Measurements from ENCODE around the gene SYNGR2.

SYNGR2 gene

DNA sequence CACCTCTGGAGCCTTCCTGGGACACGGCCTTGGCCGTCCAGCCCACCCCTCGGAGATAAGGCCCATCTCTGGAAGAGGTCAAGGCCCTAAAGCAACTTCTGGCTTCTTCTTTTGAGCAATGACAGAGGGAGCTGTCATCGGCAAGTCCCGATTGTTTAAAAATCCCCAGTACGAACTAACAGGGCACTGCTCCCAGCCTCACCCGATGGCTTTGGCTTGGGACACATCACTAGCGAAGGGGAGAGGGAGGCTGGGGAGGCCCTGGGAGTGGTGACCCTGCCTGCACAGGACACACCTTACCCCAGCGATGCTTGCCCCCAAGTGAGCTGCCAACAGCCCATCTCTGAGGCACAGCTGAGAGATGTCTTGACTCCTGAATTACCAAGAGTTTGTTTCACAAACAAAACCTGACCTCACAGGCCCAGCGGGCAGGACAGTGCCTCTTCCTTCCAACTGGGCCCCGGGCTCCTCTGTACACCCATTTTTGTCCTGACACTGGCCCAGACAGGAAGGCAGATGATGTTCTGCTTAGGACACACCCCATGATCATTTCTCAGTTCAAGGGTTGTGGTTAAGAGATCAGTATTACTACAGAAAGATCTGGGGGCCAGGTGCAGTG is 4.8 kb downstream of the SYNGR2 start:
- H3K9me3 ChIP-seq (ENCODE audit: insufficient read depth, low read length), result no peaks in the 10 kb centered on the region
- H3K27me3 ChIP-seq (ENCODE audit: insufficient read depth, insufficient read length), result no peaks in the 10 kb centered on the region
- H3K4me1 ChIP-seq (ENCODE audit: insufficient read depth, insufficient read length), result peaks cover 48% of the 10 kb centered on the region
- peak overlapping the region; percentile 58 for H3K9ac ChIP-seq (ENCODE audit: insufficient read length, low read depth)
- peaks cover 61% of the 10 kb centered on the region for H3K36me3 ChIP-seq (ENCODE audit: insufficient read depth, insufficient read length, low read length)
- TF ChIP-seq ZNF274 (IDR thresholded peaks at IDR 0.05; ENCODE audit: low read depth, low read length) (no peak), SUZ12 (IDR thresholded peaks at IDR 0.05; ENCODE audit: extremely low read depth, insufficient read depth, insufficient read length) (no peak), YY1 (IDR thresholded peaks at IDR 0.05; ENCODE audit: insufficient read depth, insufficient read length) (no peak)
- DNase-seq (ENCODE audit: low read depth, low spot score), result no peak
- no peak overlapping the region for H3K4me3 ChIP-seq (ENCODE audit: insufficient read length, low read depth)

DNA sequence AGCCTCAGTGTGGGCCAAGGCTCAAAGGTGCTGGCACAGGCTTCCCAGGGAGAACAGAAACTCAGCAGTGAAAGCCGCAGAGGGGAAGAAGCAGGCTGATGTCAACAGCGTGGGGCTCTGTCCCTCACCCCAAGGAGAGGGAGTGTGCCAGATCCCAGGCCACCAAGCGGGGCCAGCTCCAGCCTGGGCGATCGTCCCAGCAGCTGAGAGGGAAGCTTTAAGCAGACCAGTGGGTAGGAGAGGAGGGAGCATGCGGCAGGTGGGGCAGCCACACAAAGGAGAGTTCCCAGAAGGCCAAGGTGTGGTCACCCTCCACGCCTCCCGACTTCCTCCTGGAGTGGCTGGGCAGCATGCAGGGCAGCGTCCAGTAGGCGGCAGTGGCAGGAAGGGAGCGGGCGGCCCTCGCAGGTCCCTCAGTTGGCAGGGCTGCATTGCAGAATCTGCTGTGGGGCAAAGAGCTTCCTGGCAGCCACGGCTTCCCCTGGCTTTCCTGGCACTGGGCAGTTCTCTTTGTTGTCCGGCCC is 6.0 kb downstream of the SYNGR2 start:
- TF ChIP-seq ZNF274 (IDR thresholded peaks at IDR 0.05; ENCODE audit: low read depth, low read length) (no peak), YY1 (IDR thresholded peaks at IDR 0.05; ENCODE audit: insufficient read depth, insufficient read length) (no peak), SUZ12 (IDR thresholded peaks at IDR 0.05; ENCODE audit: extremely low read depth, insufficient read depth, insufficient read length) (no peak)
- Histone ChIP-seq H3K27me3 (ENCODE audit: insufficient read depth, insufficient read length) (no peaks in the 10 kb centered on the region), H3K4me1 (ENCODE audit: insufficient read depth, insufficient read length) (peaks cover 43% of the 10 kb centered on the region), H3K9ac (ENCODE audit: insufficient read length, low read depth) (peak overlapping the region; percentile 34), H3K4me3 (ENCODE audit: insufficient read length, low read depth) (no peak overlapping the region), H3K9me3 (ENCODE audit: insufficient read depth, low read length) (no peaks in the 10 kb centered on the region), H3K36me3 (ENCODE audit: insufficient read depth, insufficient read length, low read length) (peaks cover 73% of the 10 kb centered on the region)
- no peak for DNase-seq (ENCODE audit: low read depth, low spot score)

DNA sequence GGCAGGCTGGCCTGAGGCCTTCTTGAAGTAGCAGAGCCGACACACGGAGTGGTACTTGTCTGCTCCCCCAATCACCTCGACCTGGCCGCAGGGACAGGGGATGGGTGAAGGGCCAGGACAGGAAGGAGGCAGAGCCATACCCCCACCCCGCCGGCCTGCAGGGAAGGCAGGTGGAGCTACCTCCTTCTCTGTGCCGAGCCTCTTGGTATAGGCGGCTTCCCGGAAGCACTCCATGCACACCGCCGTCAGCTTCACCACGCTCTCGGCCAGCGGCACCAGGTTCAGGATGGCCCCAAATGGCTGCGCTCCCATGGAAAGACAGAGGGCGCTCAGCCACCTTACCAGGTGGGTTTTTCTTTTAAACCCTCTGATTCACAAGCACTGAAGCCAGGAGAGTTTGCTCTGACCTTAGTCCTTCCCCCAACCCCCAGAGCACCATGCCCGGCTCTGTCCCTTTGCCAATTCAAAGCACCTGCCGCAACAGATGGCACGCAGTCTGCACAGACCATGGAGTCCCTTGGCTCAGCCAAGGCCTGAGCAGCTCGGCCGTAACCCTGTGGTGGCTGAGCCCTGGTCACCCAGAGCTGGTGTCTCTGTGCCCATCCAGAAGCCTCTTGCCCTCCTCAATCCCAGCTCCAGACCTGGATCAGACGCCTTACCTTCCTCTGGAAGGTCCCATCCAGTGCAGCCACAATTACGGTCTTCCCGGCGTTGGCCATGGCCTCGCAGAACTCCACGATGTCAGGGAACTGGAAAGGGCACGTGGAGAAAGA is 6.7 kb downstream of the SYNGR2 start:
- H3K4me1 ChIP-seq (ENCODE audit: insufficient read depth, insufficient read length), result peaks cover 39% of the 10 kb centered on the region
- no peak for DNase-seq (ENCODE audit: low read depth, low spot score)
- no peak for TF ChIP-seq YY1 (IDR thresholded peaks at IDR 0.05; ENCODE audit: insufficient read depth, insufficient read length)
- no peak for TF ChIP-seq ZNF274 (IDR thresholded peaks at IDR 0.05; ENCODE audit: low read depth, low read length)
- no peak for TF ChIP-seq SUZ12 (IDR thresholded peaks at IDR 0.05; ENCODE audit: extremely low read depth, insufficient read depth, insufficient read length)
- no peaks in the 10 kb centered on the region for H3K27me3 ChIP-seq (ENCODE audit: insufficient read depth, insufficient read length)
- H3K9me3 ChIP-seq (ENCODE audit: insufficient read depth, low read length), result no peaks in the 10 kb centered on the region
- H3K36me3 ChIP-seq (ENCODE audit: insufficient read depth, insufficient read length, low read length), result peaks cover 79% of the 10 kb centered on the region
- no peak overlapping the region for H3K4me3 ChIP-seq (ENCODE audit: insufficient read length, low read depth)
- peak overlapping the region; percentile 34 for H3K9ac ChIP-seq (ENCODE audit: insufficient read length, low read depth)

DNA sequence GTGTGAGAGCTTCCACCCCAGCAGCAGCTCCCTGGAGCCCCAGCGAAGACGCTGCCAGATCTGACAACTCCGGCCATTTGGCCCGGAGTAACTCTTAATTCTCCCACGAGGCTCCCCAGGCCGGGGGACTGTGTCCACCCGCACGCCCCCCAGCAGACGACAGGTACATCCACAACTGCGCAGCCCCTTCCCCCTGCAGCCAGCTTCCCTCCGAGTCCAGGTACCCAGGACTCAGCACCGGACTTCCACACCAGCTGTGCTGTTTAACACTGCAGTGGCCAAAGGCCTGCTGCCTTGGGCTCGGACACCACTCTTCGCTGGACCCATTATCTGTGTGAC is 7.2 kb downstream of the SYNGR2 start:
- peaks cover 84% of the 10 kb centered on the region for H3K36me3 ChIP-seq (ENCODE audit: insufficient read depth, insufficient read length, low read length)
- no peaks in the 10 kb centered on the region for H3K9me3 ChIP-seq (ENCODE audit: insufficient read depth, low read length)
- no peak overlapping the region for H3K4me3 ChIP-seq (ENCODE audit: insufficient read length, low read depth)
- H3K9ac ChIP-seq (ENCODE audit: insufficient read length, low read depth), result peak overlapping the region; percentile 26
- no peak for DNase-seq (ENCODE audit: low read depth, low spot score)
- peaks cover 37% of the 10 kb centered on the region for H3K4me1 ChIP-seq (ENCODE audit: insufficient read depth, insufficient read length)
- no peaks in the 10 kb centered on the region for H3K27me3 ChIP-seq (ENCODE audit: insufficient read depth, insufficient read length)
- TF ChIP-seq YY1 (IDR thresholded peaks at IDR 0.05; ENCODE audit: insufficient read depth, insufficient read length) (no peak), ZNF274 (IDR thresholded peaks at IDR 0.05; ENCODE audit: low read depth, low read length) (no peak), SUZ12 (IDR thresholded peaks at IDR 0.05; ENCODE audit: extremely low read depth, insufficient read depth, insufficient read length) (no peak)

DNA sequence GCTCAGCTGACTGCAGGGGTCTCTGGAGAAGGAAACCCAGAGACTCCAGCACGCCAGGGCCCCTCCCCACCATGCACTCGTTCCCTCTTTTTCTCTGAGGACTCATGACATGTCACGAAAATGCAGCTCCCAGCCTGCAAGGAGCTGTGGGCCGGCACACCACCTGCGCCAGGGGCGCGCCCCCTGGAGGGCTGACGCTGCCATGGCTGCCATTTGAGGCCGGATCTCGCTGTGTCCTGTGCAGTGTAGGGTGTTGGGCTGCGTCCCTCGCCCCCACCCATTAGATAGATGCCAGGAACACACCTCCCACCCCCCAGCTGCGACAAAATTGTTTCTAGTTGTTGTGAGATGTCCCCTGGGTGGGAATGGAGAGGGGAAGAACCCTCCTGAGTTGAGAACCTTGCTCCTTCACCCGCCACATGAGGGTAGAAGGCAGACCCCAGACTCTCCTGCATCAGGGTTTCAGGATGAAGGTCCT is 8.2 kb downstream of the SYNGR2 start:
- peak overlapping the region; percentile 15 for H3K9ac ChIP-seq (ENCODE audit: insufficient read length, low read depth)
- H3K27me3 ChIP-seq (ENCODE audit: insufficient read depth, insufficient read length), result no peaks in the 10 kb centered on the region
- no peak overlapping the region for H3K4me3 ChIP-seq (ENCODE audit: insufficient read length, low read depth)
- DNase-seq (ENCODE audit: low read depth, low spot score), result peak; percentile 30
- no peaks in the 10 kb centered on the region for H3K9me3 ChIP-seq (ENCODE audit: insufficient read depth, low read length)
- no peak for TF ChIP-seq SUZ12 (IDR thresholded peaks at IDR 0.05; ENCODE audit: extremely low read depth, insufficient read depth, insufficient read length)
- no peak for TF ChIP-seq YY1 (IDR thresholded peaks at IDR 0.05; ENCODE audit: insufficient read depth, insufficient read length)
- no peak for TF ChIP-seq ZNF274 (IDR thresholded peaks at IDR 0.05; ENCODE audit: low read depth, low read length)
- H3K4me1 ChIP-seq (ENCODE audit: insufficient read depth, insufficient read length), result peaks cover 31% of the 10 kb centered on the region
- H3K36me3 ChIP-seq (ENCODE audit: insufficient read depth, insufficient read length, low read length), result peaks cover 84% of the 10 kb centered on the region

DNA sequence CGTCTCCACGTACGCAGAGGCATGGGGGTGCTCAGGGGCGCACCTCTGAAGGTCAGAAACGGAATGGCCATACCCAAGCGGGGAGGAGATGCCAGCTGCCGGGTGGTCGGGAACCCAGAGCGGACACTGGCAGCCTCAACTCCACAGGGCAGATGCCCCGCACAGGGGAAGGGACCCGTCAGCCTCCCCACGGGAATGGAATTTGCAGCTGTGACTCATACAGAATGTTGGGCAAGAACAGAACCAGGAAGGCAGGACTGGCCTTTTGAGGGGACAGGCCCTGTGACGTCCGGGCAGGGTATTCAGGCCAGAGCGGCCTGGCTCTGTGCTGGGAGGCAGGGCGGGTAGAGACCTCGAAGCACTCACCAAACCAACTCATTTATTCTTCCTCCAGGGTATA is 11.0 kb downstream of the SYNGR2 start:
- H3K27me3 ChIP-seq (ENCODE audit: insufficient read depth, insufficient read length), result no peaks in the 10 kb centered on the region
- H3K36me3 ChIP-seq (ENCODE audit: insufficient read depth, insufficient read length, low read length), result peaks cover 89% of the 10 kb centered on the region
- no peaks in the 10 kb centered on the region for H3K9me3 ChIP-seq (ENCODE audit: insufficient read depth, low read length)
- no peak for TF ChIP-seq YY1 (IDR thresholded peaks at IDR 0.05; ENCODE audit: insufficient read depth, insufficient read length)
- no peak for TF ChIP-seq ZNF274 (IDR thresholded peaks at IDR 0.05; ENCODE audit: low read depth, low read length)
- no peak for TF ChIP-seq SUZ12 (IDR thresholded peaks at IDR 0.05; ENCODE audit: extremely low read depth, insufficient read depth, insufficient read length)
- H3K4me1 ChIP-seq (ENCODE audit: insufficient read depth, insufficient read length), result peaks cover 15% of the 10 kb centered on the region
- H3K9ac ChIP-seq (ENCODE audit: insufficient read length, low read depth), result peak overlapping the region; percentile 22
- H3K4me3 ChIP-seq (ENCODE audit: insufficient read length, low read depth), result no peak overlapping the region
- DNase-seq (ENCODE audit: low read depth, low spot score), result no peak

DNA sequence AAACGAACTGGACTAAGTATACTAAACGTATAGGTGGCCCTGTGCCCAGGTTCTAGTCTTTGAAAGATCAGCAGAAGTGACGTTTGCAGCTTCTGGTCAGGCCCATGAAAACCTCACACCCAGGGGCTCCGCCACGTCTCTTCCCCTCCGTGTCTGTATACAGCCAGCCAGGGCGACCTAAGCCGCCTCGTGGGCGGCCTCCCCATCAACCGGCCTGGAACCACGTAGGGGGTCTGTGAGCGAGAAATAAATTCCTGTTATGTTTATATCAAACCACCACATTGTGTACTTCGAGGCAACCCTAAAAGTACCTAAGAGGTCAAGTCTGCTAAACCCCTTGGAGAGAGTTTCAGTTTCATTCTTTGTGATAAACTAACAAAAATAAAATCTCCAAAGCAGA is 11.7 kb downstream of the SYNGR2 start:
- H3K27me3 ChIP-seq (ENCODE audit: insufficient read depth, insufficient read length), result no peaks in the 10 kb centered on the region
- H3K36me3 ChIP-seq (ENCODE audit: insufficient read depth, insufficient read length, low read length), result peaks cover 89% of the 10 kb centered on the region
- H3K9ac ChIP-seq (ENCODE audit: insufficient read length, low read depth), result no peak overlapping the region
- peaks cover 12% of the 10 kb centered on the region for H3K4me1 ChIP-seq (ENCODE audit: insufficient read depth, insufficient read length)
- no peak for DNase-seq (ENCODE audit: low read depth, low spot score)
- no peak overlapping the region for H3K4me3 ChIP-seq (ENCODE audit: insufficient read length, low read depth)
- TF ChIP-seq YY1 (IDR thresholded peaks at IDR 0.05; ENCODE audit: insufficient read depth, insufficient read length), result no peak
- no peak for TF ChIP-seq ZNF274 (IDR thresholded peaks at IDR 0.05; ENCODE audit: low read depth, low read length)
- no peak for TF ChIP-seq SUZ12 (IDR thresholded peaks at IDR 0.05; ENCODE audit: extremely low read depth, insufficient read depth, insufficient read length)
- no peaks in the 10 kb centered on the region for H3K9me3 ChIP-seq (ENCODE audit: insufficient read depth, low read length)

Measured in NT2/D1 (cell line).